ENCODE data around the gene MASP2. TPM values are rescaled to one million over a fixed set of nuclear protein-coding genes. Genes with fewer than 3 reads are reported as not detected.

MASP2 gene
- total and polyA plus RNA-seq, 10 of the 15 experiments (the other 5 are each of a cell fraction or from before 2014, with no cell fraction given) = 0.04 to 0.21 (median 0.06) TPM; not detected in 7

GRCh38 chr1:11059968-11060830 is 13.2 kb upstream of the MASP2 start, which contains the start of gene SRM (continued):
- TF ChIP-seq IRF5 (IDR thresholded peaks at IDR 0.05; ENCODE audit: borderline replicate concordance) (no peak), RCOR1 (conservative IDR thresholded peaks at IDR 0.05; ENCODE audit: low read depth, low read length) (no peak), POLR2A (IDR thresholded peaks at IDR 0.05; ENCODE audit: low read depth, low read length) (peak; percentile 82), EZH2 (IDR thresholded peaks at IDR 0.05; ENCODE audit: borderline replicate concordance, control insufficient read depth, low read depth, low read length) (no peak), YBX1 (IDR thresholded peaks at IDR 0.05) (no peak), CREB1 (IDR thresholded peaks at IDR 0.05; ENCODE audit: low read depth) (peak; percentile 64), RAD51 (IDR thresholded peaks at IDR 0.05) (no peak), POU2F2 (IDR thresholded peaks at IDR 0.05; ENCODE audit: borderline replicate concordance, low read depth, low read length) (0 out of 3 replicates have a peak, but pooled peaks have one; percentile 6), POLR2AphosphoS5 (IDR thresholded peaks at IDR 0.05; ENCODE audit: low read length) (peak; percentile 56), STAT3 (IDR thresholded peaks at IDR 0.05; ENCODE audit: low read depth, low read length) (no peak), EGR1 (IDR thresholded peaks at IDR 0.05; ENCODE audit: borderline replicate concordance in 1 of 2, low read depth in 2 of 2, low read length in 2 of 2) (peak in 1 of 2 experiments; percentile 57; a peak in 1 of 3 replicates), MTA2 (IDR thresholded peaks at IDR 0.05; ENCODE audit: low read depth) (no peak), E2F4 (IDR thresholded peaks at IDR 0.05; ENCODE audit: low read depth, low read length) (no peak), MTA3 (IDR thresholded peaks at IDR 0.05; ENCODE audit: borderline replicate concordance, low read length) (no peak), MEF2B (IDR thresholded peaks at IDR 0.05; ENCODE audit: partially characterized antibody, poor library complexity, severe bottlenecking) (peak; percentile 9), CBX3 (IDR thresholded peaks at IDR 0.05; ENCODE audit: borderline replicate concordance, low read depth) (no peak), GABPA (IDR thresholded peaks at IDR 0.05; ENCODE audit: low read depth) (peak; percentile 73), ZNF217 (IDR thresholded peaks at IDR 0.05) (0 out of 2 replicates have a peak, but pooled peaks have one; percentile 46), TARDBP (IDR thresholded peaks at IDR 0.05; ENCODE audit: borderline replicate concordance) (no peak), ZNF622 (IDR thresholded peaks at IDR 0.05) (peak; percentile 75; the same call in 1 of the 2 replicates), TCF3 (IDR thresholded peaks at IDR 0.05; ENCODE audit: borderline replicate concordance, insufficient read depth, low read depth, low read length) (no peak), DPF2 (IDR thresholded peaks at IDR 0.05) (peak; percentile 32; the same call in 1 of the 2 replicates), PBX3 (IDR thresholded peaks at IDR 0.05; ENCODE audit: insufficient replicate concordance, low read depth, low read length) (peak; percentile 82), MYB (IDR thresholded peaks at IDR 0.05; ENCODE audit: borderline replicate concordance, low read depth, low read length) (no peak)

Measured in GM12878 (cell line).